Pancreas (tissue), 10 donors: ENCODE results near the gene RGS7. TPM values are rescaled to one million over a fixed set of nuclear protein-coding genes. Genes with fewer than 3 reads are reported as not detected.
"Not testable (repeated sequence)": the region's sequence is repeated elsewhere in the genome, so short reads cannot be mapped to it uniquely, and the experiment has no call there.

Experiments used
- ATAC-seq, 4 donors: fragments of 200-7000 bp; cut with Tn5 transposase; one replicate each; pipeline versions ENCODE4 v1.8.0 to v1.9.1; 2020; ENCODE audit warnings: mild to moderate bottlenecking in 4 of 4, moderate library complexity in 4 of 4
- DNase-seq, 6 donors: peaks; one replicate each; pipeline ENCODE4 v3.0.0-alpha.2; 2020
- FAIRE-seq: peaks from 2 replicates; lab custom pipeline; 2012; peaks lifted over from hg19 to GRCh38; lab: Jason Lieb, UNC
- H3K27ac ChIP-seq, 4 donors: fragments of 200-600 bp; sonication (generic); 1 replicate in 3 of 4; 2 replicates in 1 of 4; pipeline versions ENCODE4 v1.5.0 to v1.8.0; 2020
- H3K27me3 ChIP-seq, 4 donors: fragments of 200-600 bp; one replicate each; pipeline ENCODE4 v1.8.0; 2021
- H3K36me3 ChIP-seq, 3 donors: fragments of 200-600 bp; sonication (generic) in 1 of 3; one replicate each; pipeline versions ENCODE4 v1.5.0 to v1.8.0; 2020 to 2021
- H3K4me1 ChIP-seq, 3 donors: fragments of 200-600 bp; one replicate each; pipeline ENCODE4 v1.8.0; 2021
- H3K4me3 ChIP-seq, 4 donors: fragments of 200-600 bp; sonication (generic) in 2 of 4; one replicate each; pipeline versions ENCODE4 v1.5.0 to v1.8.0; 2020 to 2021
- H3K9me3 ChIP-seq, 4 donors: fragments of 200-600 bp; one replicate each; pipeline ENCODE4 v1.8.0; 2021
- WGBS, 2 donors: extraction: QIAGEN DNeasy Blood & Tissue Kit; methylation state at CpG; one replicate each; pipeline ENCODE4 v1.1.7; 2013; 5-methylcytosine and 5-hydroxymethylcytosine counted together
- intact Hi-C, 3 donors: fragments of 100-400 bp; cut with DNase I; formaldehyde crosslinking; loops; one replicate each; pipeline versions ENCODE4 v1.11.1 to v1.14.2; 2022
- polyA plus RNA-seq, 2 donors: library from polyadenylated mRNA; stranded (reverse); fragments of 200-250 nt; gene quantifications; one replicate each; pipeline ENCODE4 v1.2.3, GENCODE V29; 2013
- total RNA-seq, 6 donors: library from RNA; stranded (reverse); fragmentation: NEBNext Ultra II Directional in 4 of 6; extraction: Animal tissue kit (Norgen Biotek cat#: 25700) in 4 of 6; gene quantifications; one replicate each; pipeline versions ENCODE4 v1.2.1 to v1.2.4, GENCODE V29; 2021 to 2023
- TF ChIP-seq, protein P1 (sequence below), 4 donors: fragments of 200-600 bp; sonication (generic) in 3 of 4; IDR thresholded peaks; one replicate each; pipeline versions ENCODE4 v1.5.0 to v1.8.0; 2021; ENCODE audit warnings: antibody characterized with exemption in 4 of 4
- donor health status: healthy with polysubstance abuse.
- donor health status: DM: no; HTN: no; CAD: no; lungs with moderate emphysema.
- donor health status: DM: no; HTN: no; CAD: no.
- donor health status: control.
- donor health status: control.
- donor health status: Bipolar disorder and iron deficiency.
- donor health status: DM: yes; HTN: yes; CAD: no.
- donor health status: DM: no; HTN: no; CAD: no.
- donor health status: DM: no; HTN: no; CAD: no.
- donor health status: DM: yes; HTN: yes; CAD: no.

Gene RGS7
- total and polyA plus RNA-seq, 8 donors = 0.08 to 4.2 (median 0.33) TPM

DNA sequence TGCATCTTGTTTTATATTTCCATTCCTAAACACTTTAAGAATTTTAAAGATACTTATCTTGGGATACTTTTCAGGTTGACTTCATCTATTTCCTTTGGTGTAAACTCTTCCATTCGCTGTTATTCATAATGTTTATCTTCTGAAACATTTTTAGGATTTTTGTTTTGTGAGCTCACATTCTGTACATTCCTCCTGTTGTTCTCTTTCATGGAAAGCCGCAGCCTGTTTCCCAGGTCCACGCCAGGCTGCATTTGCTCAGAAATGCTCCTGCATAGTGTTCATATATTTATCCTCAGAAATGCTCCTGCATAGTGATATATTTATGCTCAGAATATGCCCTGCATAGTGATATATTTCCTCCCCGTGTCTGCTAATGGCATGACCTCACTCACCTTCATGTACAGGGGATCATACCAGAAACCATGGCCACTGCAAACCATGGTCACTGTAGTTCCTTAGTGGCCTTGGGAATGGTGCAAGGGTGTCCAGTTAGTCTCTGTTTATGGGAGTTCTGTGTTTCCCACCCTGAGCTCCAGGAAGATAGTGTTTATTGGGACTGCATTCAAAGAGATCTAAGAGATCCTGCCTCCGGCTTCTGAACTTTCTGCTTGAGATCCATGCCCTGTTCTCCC lies 591.2 kb downstream of the RGS7 start:
- Histone ChIP-seq H3K4me3 (no peak overlapping the region), H3K36me3 (no peaks in the 10 kb centered on the region), H3K27ac (no peak overlapping the region), H3K27me3 (no peaks in the 10 kb centered on the region), H3K4me1 (no peaks in the 10 kb centered on the region), H3K9me3 (no peaks in the 10 kb centered on the region)
- FAIRE-seq (no peak), DNase-seq (no peak), ATAC-seq (no peak)
- TF ChIP-seq, protein P1, sequence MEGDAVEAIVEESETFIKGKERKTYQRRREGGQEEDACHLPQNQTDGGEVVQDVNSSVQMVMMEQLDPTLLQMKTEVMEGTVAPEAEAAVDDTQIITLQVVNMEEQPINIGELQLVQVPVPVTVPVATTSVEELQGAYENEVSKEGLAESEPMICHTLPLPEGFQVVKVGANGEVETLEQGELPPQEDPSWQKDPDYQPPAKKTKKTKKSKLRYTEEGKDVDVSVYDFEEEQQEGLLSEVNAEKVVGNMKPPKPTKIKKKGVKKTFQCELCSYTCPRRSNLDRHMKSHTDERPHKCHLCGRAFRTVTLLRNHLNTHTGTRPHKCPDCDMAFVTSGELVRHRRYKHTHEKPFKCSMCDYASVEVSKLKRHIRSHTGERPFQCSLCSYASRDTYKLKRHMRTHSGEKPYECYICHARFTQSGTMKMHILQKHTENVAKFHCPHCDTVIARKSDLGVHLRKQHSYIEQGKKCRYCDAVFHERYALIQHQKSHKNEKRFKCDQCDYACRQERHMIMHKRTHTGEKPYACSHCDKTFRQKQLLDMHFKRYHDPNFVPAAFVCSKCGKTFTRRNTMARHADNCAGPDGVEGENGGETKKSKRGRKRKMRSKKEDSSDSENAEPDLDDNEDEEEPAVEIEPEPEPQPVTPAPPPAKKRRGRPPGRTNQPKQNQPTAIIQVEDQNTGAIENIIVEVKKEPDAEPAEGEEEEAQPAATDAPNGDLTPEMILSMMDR (IDR thresholded peaks at IDR 0.05) = no peak
- intact Hi-C loops = no loop called here
- WGBS, 2 donors = 33 to 34% methylated on average over 5 of the region's 5 CpGs

DNA sequence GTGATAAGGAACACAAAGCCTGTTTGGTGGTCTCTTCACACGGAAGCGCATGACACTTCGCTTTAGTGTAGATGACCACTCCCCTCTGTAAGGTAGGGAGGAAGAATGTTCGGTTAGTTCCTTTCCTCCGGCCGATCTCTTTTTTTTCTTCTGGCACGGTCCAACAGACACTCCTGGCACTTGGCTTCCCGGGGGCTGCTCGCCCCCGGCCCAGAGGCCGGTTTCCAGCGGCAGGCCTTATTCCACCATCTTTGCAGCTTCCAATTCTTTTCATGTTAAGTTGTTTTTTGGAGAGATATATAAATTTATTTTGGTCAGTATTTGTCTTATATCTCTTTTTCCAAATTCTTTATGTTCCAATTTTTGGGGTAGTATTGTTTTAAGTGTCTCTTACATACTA lies 593.2 kb downstream of the RGS7 start:
- no peaks in the 10 kb centered on the region for H3K36me3 ChIP-seq
- FAIRE-seq (no peak), DNase-seq (no peak), ATAC-seq (no peak)
- H3K9me3 ChIP-seq = no peaks in the 10 kb centered on the region
- no peaks in the 10 kb centered on the region for H3K27me3 ChIP-seq
- TF ChIP-seq, protein P1 (IDR thresholded peaks at IDR 0.05) = no peak
- no peak overlapping the region for H3K4me3 ChIP-seq
- no peak overlapping the region for H3K27ac ChIP-seq
- no peaks in the 10 kb centered on the region for H3K4me1 ChIP-seq
- 83 to 95% methylated on average over 12 of the region's 12 CpGs for WGBS, 2 donors
- intact Hi-C loops = no loop called here

DNA sequence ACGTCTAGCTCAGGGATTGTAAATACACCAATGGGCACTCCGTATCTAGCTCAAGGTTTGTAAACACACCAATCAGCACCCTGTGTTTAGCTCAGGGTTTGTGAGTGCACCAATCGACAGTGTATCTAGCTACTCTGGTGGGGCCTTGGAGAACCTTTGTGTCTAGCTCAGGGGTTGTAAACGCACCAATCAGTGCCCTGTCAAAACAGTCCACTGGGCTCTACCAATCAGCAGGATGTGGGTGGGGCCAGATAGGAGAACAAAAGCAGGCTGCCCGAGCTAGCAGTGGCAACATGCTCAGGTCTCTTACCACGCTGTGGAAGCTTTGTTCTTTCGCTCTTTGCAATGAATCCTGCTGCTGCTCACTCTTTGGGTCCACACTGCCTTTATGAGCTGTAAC lies 593.9 kb downstream of the RGS7 start:
- intact Hi-C loops, H3K4me1 ChIP-seq, DNase-seq, H3K36me3 ChIP-seq, FAIRE-seq, H3K4me3 ChIP-seq, H3K9me3 ChIP-seq, ATAC-seq, H3K27ac ChIP-seq, H3K27me3 ChIP-seq: not testable (repeated sequence)
- 72 to 78% methylated on average over 7 of the region's 7 CpGs for WGBS, 2 donors

DNA sequence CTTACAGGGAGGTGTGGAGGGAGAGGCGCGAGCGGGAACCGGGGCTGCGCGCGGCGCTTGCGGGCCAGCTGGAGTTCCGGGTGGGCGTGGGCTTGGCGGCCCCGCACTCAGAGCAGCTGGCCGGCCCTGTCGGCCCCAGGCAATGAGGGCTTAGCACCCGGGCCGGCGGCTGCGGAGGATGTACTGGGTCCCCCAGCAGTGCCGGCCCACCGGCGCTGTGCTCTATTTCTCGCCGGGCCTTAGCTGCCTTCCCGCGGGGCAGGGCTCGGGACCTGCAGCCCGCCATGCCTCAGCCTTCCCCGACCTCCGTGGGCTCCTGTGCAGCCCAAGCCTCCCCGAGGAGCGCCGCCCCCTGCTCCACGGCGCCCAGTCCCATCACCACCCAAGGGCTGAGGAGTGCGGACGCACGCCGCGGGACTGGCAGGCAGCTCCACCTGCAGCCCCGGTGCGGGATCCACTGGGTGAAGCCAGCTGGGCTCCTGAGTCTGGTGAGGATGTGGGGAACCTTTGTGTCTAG lies 594.5 kb downstream of the RGS7 start:
- H3K4me1 ChIP-seq, intact Hi-C loops, H3K36me3 ChIP-seq, ATAC-seq, DNase-seq, H3K27ac ChIP-seq, H3K4me3 ChIP-seq, H3K9me3 ChIP-seq, H3K27me3 ChIP-seq, FAIRE-seq: not testable (repeated sequence)
- 91 to 97% methylated on average over 20 to 37 of the region's 42 CpGs for WGBS, 2 donors

DNA sequence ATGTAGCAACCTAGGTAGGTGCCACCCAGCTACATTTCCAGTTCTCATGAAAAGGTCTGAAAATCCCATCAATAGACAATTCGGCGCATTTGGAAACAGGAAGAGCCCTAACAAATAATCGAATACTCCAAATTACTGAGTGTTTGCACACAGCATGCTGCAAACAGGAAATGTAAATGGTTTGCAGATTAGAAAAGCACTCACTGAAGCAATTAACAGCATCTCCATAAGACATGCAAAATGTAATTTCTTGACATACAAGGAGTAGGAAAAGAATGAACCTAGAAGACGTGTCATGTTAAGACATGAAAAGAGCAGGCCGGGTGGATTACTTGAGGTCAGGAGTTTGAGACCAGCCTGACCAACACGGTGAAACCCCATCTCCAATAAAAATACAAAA lies 598.2 kb downstream of the RGS7 start:
- intact Hi-C loops, H3K4me1 ChIP-seq, FAIRE-seq, H3K27ac ChIP-seq, H3K9me3 ChIP-seq, H3K4me3 ChIP-seq, H3K36me3 ChIP-seq, DNase-seq, ATAC-seq, H3K27me3 ChIP-seq: not testable (repeated sequence)
- 68 to 77% methylated on average over 6 of the region's 6 CpGs for WGBS, 2 donors

DNA sequence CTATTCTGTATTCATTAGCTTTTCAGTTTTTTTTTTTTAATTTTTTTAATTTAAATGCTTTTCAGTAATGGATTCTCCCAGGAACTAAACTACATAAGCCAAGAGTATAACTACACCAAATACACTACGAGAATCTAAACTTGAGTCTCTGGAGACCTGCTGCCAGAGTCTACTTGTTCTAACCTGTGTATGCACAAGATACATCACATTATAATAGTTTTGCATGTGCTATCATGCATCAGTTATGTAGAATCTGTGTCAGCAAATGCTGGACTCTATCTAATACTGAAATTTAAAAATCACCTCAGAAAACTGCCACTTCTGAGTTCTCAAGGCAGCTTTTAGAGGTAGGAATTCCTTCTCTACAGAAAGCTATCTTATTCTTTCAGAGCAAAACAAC lies 598.7 kb downstream of the RGS7 start:
- no peaks in the 10 kb centered on the region for H3K9me3 ChIP-seq
- intact Hi-C loops = no loop called here
- DNase-seq (no peak), FAIRE-seq (no peak), ATAC-seq (no peak)
- no peak overlapping the region for H3K4me3 ChIP-seq
- TF ChIP-seq, protein P1 (IDR thresholded peaks at IDR 0.05) = no peak
- H3K27ac ChIP-seq = no peak overlapping the region
- WGBS, 2 donors = 67 to 75% methylated on average over 1 of the region's 1 CpG
- H3K4me1 ChIP-seq = no peaks in the 10 kb centered on the region
- H3K36me3 ChIP-seq = no peaks in the 10 kb centered on the region
- no peaks in the 10 kb centered on the region for H3K27me3 ChIP-seq
